Activated naive CD8-positive, alpha-beta T cell (primary cell): ENCODE results near the gene TAF11L2.
"Not testable (repeated sequence)": the region's sequence is repeated elsewhere in the genome, so short reads cannot be mapped to it uniquely, and the experiment has no call there.

Experiments used
- H3K27ac Mint-ChIP-seq: one replicate; pipeline ENCODE4 v1.8.0; 2021; ENCODE audit warnings: mixed read lengths
- H3K27me3 Mint-ChIP-seq: one replicate; pipeline ENCODE4 v1.8.0; 2021; ENCODE audit warnings: mixed read lengths
- H3K36me3 Mint-ChIP-seq: one replicate; pipeline ENCODE4 v1.8.0; 2021; ENCODE audit warnings: mixed read lengths
- H3K4me1 Mint-ChIP-seq: one replicate; pipeline ENCODE4 v1.8.0; 2021; ENCODE audit warnings: low read depth, mixed read lengths
- H3K4me3 Mint-ChIP-seq: one replicate; pipeline ENCODE4 v1.8.0; 2021; ENCODE audit warnings: mild to moderate bottlenecking, mixed read lengths
- H3K9me3 Mint-ChIP-seq: one replicate; pipeline ENCODE4 v1.8.0; 2021; ENCODE audit warnings: low read depth, mixed read lengths

The TAF11L2 gene

DNA sequence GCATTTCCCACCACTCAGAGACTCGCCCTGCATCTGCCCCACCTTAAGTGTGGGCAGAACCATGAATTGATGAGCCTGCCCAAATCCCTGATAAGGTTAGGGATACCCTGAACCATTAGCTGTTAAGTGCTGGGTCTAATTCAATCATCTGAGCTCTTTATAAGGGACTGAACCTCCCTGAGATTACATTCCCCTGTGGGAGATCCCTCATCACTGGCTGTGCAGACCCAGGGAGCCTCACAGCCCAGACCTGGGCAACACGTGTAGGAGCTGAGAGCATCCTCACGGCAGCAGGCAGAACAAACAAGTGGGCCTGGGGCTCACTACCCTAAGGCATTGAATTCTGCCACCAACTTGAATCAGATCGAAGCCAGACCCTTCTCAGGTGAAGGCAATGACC lies 585 bp upstream of the TAF11L2 start:
- Mint-ChIP-seq H3K27me3 (no peaks in the 10 kb centered on the region), H3K9me3 (peaks cover 4% of the 10 kb centered on the region), H3K4me1 (no peaks in the 10 kb centered on the region), H3K36me3 (no peaks in the 10 kb centered on the region), H3K4me3 (no peak overlapping the region), H3K27ac (no peak overlapping the region)

DNA sequence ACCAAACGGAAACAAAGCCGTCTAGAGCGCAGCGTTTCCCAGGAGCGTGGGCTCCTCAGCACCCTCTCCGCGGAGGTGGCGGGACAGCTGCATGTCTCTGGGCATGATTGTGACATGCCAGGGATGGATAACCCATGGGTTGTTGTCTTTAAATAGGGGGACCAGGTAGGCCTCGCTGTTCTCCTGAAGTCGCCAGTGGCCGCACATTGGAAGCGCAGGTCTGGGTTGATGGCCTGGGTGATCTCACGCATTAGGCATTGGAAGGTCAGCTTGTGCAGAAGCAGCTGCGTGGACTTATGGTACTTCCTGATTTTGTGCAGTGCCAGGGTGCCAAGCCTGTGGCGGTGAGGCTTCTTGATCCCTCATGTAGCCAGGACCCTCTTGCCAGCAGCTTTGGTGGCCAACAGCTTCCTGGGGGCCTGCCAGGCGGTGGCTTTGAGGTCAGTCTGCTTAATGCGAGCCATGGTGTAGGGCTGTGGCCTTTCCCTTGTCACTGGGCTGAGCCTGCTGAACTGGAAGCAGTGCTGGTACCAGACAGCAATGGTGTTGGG lies 13.8 kb downstream of the TAF11L2 start:
- Mint-ChIP-seq H3K4me3 (no peak overlapping the region), H3K4me1 (no peaks in the 10 kb centered on the region), H3K9me3 (no peaks in the 10 kb centered on the region), H3K27me3 (no peaks in the 10 kb centered on the region), H3K36me3 (no peaks in the 10 kb centered on the region), H3K27ac (no peak overlapping the region)

DNA sequence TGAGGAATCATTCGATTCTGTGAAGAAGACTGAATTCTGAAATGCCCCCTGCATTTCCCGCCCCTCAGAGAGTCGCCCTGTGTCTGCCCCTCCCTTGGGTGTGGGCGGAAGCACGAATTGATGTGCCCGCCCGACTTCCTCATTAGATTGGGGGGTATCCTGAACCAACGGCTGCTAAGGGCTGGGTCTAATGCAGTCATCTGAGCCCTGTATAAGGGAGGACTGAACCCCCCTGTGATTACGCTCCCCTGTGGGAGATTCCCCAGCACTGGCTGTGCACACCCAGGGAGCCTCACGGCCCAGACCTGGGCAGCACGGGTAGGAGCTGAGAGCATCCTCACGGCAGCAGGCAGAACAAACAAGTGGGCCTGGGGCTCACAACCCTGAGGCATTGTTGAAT lies 19.5 kb downstream of the TAF11L2 start:
- not testable (repeated sequence) for H3K27me3 Mint-ChIP-seq, H3K4me1 Mint-ChIP-seq, H3K9me3 Mint-ChIP-seq, H3K36me3 Mint-ChIP-seq, H3K27ac Mint-ChIP-seq, H3K4me3 Mint-ChIP-seq

DNA sequence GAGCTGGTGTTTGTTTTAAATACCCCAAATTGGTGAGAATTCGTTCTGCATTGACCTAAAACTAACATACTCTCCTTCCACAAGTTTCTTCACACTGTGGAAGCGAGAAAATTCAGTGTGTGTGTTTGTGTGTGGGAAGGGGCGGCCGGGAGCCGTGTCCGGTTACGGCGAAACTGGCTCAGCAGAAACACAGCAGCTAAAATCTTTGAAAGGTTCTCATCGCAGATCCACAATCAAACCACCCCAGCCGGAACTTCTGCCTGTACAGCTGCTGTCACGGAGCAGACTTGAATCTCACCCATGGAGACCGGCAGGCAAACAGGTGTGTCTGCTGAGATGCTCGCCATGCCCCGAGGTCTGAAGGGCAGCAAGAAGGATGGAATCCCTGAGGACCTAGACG lies 20.0 kb downstream of the TAF11L2 start, which contains the start of gene TAF11L3:
TSS of gene TAF11L3 (plus strand) at position 301 of the 400 bp plus-strand sequence.
- not testable (repeated sequence) for H3K9me3 Mint-ChIP-seq, H3K4me3 Mint-ChIP-seq, H3K27me3 Mint-ChIP-seq, H3K27ac Mint-ChIP-seq, H3K36me3 Mint-ChIP-seq, H3K4me1 Mint-ChIP-seq

DNA sequence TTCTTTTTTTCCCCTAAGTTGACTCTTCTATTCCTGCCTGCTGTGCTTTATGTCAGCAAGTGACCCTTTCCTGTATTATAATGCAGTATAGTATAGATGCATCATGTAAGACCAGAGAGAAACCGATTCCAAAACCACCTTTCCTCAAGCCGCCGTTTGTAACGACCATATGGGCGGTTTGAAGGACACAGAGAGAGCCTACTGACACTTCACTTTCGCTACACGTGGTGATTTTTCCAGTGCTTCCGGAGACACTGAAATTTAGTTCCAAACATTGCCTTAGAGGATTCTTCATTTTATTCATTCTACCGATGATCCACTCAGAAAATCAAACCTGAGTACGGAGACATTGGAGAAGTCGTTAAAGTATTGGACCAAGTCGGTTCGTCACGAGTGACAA lies 21.5 kb downstream of the TAF11L2 start:
- not testable (repeated sequence) for H3K36me3 Mint-ChIP-seq, H3K9me3 Mint-ChIP-seq, H3K27ac Mint-ChIP-seq, H3K4me3 Mint-ChIP-seq, H3K4me1 Mint-ChIP-seq, H3K27me3 Mint-ChIP-seq

DNA sequence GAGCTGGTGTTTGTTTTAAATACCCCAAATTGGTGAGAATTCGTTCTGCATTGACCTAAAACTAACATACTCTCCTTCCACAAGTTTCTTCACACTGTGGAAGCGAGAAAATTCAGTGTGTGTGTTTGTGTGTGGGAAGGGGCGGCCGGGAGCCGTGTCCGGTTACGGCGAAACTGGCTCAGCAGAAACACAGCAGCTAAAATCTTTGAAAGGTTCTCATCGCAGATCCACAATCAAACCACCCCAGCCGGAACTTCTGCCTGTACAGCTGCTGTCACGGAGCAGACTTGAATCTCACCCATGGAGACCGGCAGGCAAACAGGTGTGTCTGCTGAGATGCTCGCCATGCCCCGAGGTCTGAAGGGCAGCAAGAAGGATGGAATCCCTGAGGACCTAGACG lies 23.5 kb downstream of the TAF11L2 start, which contains the start of gene TAF11L4:
TSS of gene TAF11L4 (plus strand) at position 301 of the 400 bp plus-strand sequence.
- not testable (repeated sequence) for H3K27me3 Mint-ChIP-seq, H3K4me3 Mint-ChIP-seq, H3K27ac Mint-ChIP-seq, H3K36me3 Mint-ChIP-seq, H3K9me3 Mint-ChIP-seq, H3K4me1 Mint-ChIP-seq

DNA sequence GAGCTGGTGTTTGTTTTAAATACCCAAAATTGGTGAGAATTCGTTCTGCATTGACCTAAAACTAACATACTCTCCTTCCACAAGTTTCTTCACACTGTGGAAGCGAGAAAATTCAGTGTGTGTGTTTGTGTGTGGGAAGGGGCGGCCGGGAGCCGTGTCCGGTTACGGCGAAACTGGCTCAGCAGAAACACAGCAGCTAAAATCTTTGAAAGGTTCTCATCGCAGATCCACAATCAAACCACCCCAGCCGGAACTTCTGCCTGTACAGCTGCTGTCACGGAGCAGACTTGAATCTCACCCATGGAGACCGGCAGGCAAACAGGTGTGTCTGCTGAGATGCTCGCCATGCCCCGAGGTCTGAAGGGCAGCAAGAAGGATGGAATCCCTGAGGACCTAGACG lies 26.9 kb downstream of the TAF11L2 start, which contains the start of gene TAF11L5:
TSS of gene TAF11L5 (plus strand) at position 301 of the 400 bp plus-strand sequence.
- not testable (repeated sequence) for H3K4me3 Mint-ChIP-seq, H3K27me3 Mint-ChIP-seq, H3K4me1 Mint-ChIP-seq, H3K9me3 Mint-ChIP-seq, H3K27ac Mint-ChIP-seq, H3K36me3 Mint-ChIP-seq

DNA sequence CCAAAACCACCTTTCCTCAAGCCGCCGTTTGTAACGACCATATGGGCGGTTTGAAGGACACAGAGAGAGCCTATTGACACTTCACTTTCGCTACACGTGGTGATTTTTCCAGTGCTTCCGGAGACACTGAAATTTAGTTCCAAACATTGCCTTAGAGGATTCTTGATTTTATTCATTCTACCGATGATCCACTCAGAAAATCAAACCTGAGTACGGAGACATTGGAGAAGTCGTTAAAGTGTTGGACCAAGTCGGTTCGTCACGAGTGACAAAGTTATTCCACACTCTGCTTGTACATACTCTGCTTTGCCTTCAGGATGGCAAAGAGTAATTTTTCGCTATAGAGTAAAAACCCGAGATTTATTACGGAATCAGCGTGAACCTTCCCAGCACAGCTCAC lies 28.5 kb downstream of the TAF11L2 start:
- H3K36me3 Mint-ChIP-seq, H3K4me3 Mint-ChIP-seq, H3K9me3 Mint-ChIP-seq, H3K4me1 Mint-ChIP-seq, H3K27ac Mint-ChIP-seq, H3K27me3 Mint-ChIP-seq: not testable (repeated sequence)

DNA sequence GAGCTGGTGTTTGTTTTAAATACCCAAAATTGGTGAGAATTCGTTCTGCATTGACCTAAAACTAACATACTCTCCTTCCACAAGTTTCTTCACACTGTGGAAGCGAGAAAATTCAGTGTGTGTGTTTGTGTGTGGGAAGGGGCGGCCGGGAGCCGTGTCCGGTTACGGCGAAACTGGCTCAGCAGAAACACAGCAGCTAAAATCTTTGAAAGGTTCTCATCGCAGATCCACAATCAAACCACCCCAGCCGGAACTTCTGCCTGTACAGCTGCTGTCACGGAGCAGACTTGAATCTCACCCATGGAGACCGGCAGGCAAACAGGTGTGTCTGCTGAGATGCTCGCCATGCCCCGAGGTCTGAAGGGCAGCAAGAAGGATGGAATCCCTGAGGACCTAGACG lies 30.3 kb downstream of the TAF11L2 start, which contains the start of gene TAF11L6:
TSS of gene TAF11L6 (plus strand) at position 301 of the 400 bp plus-strand sequence.
- not testable (repeated sequence) for H3K4me3 Mint-ChIP-seq, H3K27me3 Mint-ChIP-seq

More for the DNA sequence above, 30.3 kb downstream of the TAF11L2 start, which contains the start of gene TAF11L6:
- not testable (repeated sequence) for H3K4me1 Mint-ChIP-seq, H3K36me3 Mint-ChIP-seq, H3K9me3 Mint-ChIP-seq, H3K27ac Mint-ChIP-seq
